Mesenchymal stem cell (in vitro differentiated cells and primary cell): Measurements from ENCODE around the gene MACROD2.

Source experiments
- DNase-seq: peaks from one replicate; pipeline ENCODE4 v3.0.0-alpha.2; 2013
- H2AFZ ChIP-seq: one replicate; pipeline ENCODE4 v1.6.1; 2013; ENCODE audit warnings: low read depth, mild to moderate bottlenecking, control low read depth, inconsistent platforms, low read length, moderate library complexity
- H2AK5ac ChIP-seq: 2 replicates; pipeline ENCODE4 v1.6.1; 2013; ENCODE audit warnings: low read length, moderate library complexity, mild to moderate bottlenecking, inconsistent platforms; ENCODE audit not compliant: severe bottlenecking
- H2BK120ac ChIP-seq: one replicate; pipeline ENCODE4 v1.6.1; 2013; ENCODE audit warnings: low read depth, mild to moderate bottlenecking, inconsistent platforms, low read length, moderate library complexity
- H2BK12ac ChIP-seq, 2 experiments: one replicate each; pipeline ENCODE4 v1.6.1; 2013; ENCODE audit warnings: inconsistent platforms in 2 of 2, low read length in 2 of 2, mild to moderate bottlenecking in 2 of 2, moderate library complexity in 2 of 2, control low read depth in 1 of 2
- H2BK15ac ChIP-seq: one replicate; pipeline ENCODE4 v1.6.1; 2013; ENCODE audit warnings: mild to moderate bottlenecking, low read depth, inconsistent platforms; ENCODE audit not compliant: poor library complexity, severe bottlenecking
- H2BK5ac ChIP-seq: 2 replicates; pipeline ENCODE4 v1.6.1; 2013; ENCODE audit warnings: low read depth, mild to moderate bottlenecking, low read length, control low read depth, inconsistent platforms; ENCODE audit not compliant: poor library complexity, severe bottlenecking
- H3K14ac ChIP-seq, 2 experiments: one replicate each; pipeline ENCODE4 v1.6.1; 2013; ENCODE audit warnings: inconsistent platforms in 2 of 2, low read length in 2 of 2, control low read depth in 1 of 2, mild to moderate bottlenecking in 1 of 2, moderate library complexity in 1 of 2
- H3K18ac ChIP-seq, 2 experiments: one replicate each; pipeline ENCODE4 v1.6.1; 2013; ENCODE audit warnings: inconsistent platforms in 2 of 2, low read length in 2 of 2, control low read depth in 1 of 2, low read depth in 1 of 2, mild to moderate bottlenecking in 1 of 2
- H3K23ac ChIP-seq, 2 experiments: one replicate each; pipeline ENCODE4 v1.6.1; 2013; ENCODE audit warnings: inconsistent platforms in 2 of 2, low read length in 2 of 2, mild to moderate bottlenecking in 2 of 2, moderate library complexity in 2 of 2, control low read depth in 1 of 2
- H3K27ac ChIP-seq: 2 replicates; pipeline ENCODE4 v1.5.1; 2013; ENCODE audit warnings: mild to moderate bottlenecking, moderate library complexity, low read length, control low read depth, inconsistent platforms; ENCODE audit not compliant: poor library complexity, severe bottlenecking
- H3K27me3 ChIP-seq, 2 experiments: 2 replicates each; pipeline versions ENCODE4 v1.6.1 to v1.7.0; 2013; ENCODE audit warnings: low read length in 2 of 2, mild to moderate bottlenecking in 2 of 2, moderate library complexity in 2 of 2, control low read depth in 1 of 2, inconsistent platforms in 1 of 2; ENCODE audit not compliant: control insufficient read depth in 1 of 2, insufficient read depth in 1 of 2
- H3K36me3 ChIP-seq, 2 experiments: 2 replicates each; pipeline versions ENCODE4 v1.6.1 to v1.7.0; 2013; ENCODE audit warnings: low read length in 2 of 2, control low read depth in 1 of 2, inconsistent platforms in 1 of 2, low read depth in 1 of 2, mild to moderate bottlenecking in 1 of 2; ENCODE audit not compliant: insufficient read depth in 2 of 2, control insufficient read depth in 1 of 2
- H3K4ac ChIP-seq, 2 experiments: one replicate each; pipeline ENCODE4 v1.6.1; 2013; ENCODE audit warnings: inconsistent platforms in 2 of 2, low read length in 2 of 2, mild to moderate bottlenecking in 2 of 2, moderate library complexity in 2 of 2, control low read depth in 1 of 2, low read depth in 1 of 2
- H3K4me1 ChIP-seq: 2 replicates; pipeline ENCODE4 v1.6.1; 2013; ENCODE audit warnings: low read depth, low read length, control low read depth; ENCODE audit not compliant: control insufficient read depth, insufficient read depth
- H3K4me2 ChIP-seq: 2 replicates; pipeline ENCODE4 v1.6.1; 2013; ENCODE audit warnings: low read length, mild to moderate bottlenecking, inconsistent platforms; ENCODE audit not compliant: poor library complexity, severe bottlenecking
- H3K4me3 ChIP-seq, 2 experiments: 2 replicates each; pipeline versions ENCODE4 v1.5.1 to v1.7.0; 2013; ENCODE audit warnings: low read length in 2 of 2, mild to moderate bottlenecking in 2 of 2, control low read depth in 1 of 2, low read depth in 1 of 2; ENCODE audit not compliant: insufficient read depth in 1 of 2
- H3K79me1 ChIP-seq: replicated peaks from 2 replicates; pipeline ENCODE4 v1.6.1; 2013; ENCODE audit warnings: mild to moderate bottlenecking, control low read depth, low read length, inconsistent platforms; ENCODE audit not compliant: poor library complexity, severe bottlenecking
- H3K9ac ChIP-seq: 2 replicates; pipeline ENCODE4 v1.7.0; 2013; ENCODE audit warnings: mild to moderate bottlenecking, low read length, moderate library complexity
- H3K9me3 ChIP-seq: 2 replicates; pipeline ENCODE4 v1.7.0; 2013; ENCODE audit warnings: mild to moderate bottlenecking, low read length; ENCODE audit not compliant: control insufficient read depth
- H4K8ac ChIP-seq: one replicate; pipeline ENCODE4 v1.6.1; 2013; ENCODE audit warnings: inconsistent platforms, mild to moderate bottlenecking, low read length, moderate library complexity
- H4K91ac ChIP-seq: one replicate; pipeline ENCODE4 v1.6.1; 2013; ENCODE audit warnings: mild to moderate bottlenecking, low read length, inconsistent platforms
- WGBS: methylation state at CpG from one replicate; pipeline ENCODE4 v1.1.7; 2013; ENCODE audit warnings: mixed read lengths; 5-methylcytosine and 5-hydroxymethylcytosine counted together

MACROD2 gene

DNA sequence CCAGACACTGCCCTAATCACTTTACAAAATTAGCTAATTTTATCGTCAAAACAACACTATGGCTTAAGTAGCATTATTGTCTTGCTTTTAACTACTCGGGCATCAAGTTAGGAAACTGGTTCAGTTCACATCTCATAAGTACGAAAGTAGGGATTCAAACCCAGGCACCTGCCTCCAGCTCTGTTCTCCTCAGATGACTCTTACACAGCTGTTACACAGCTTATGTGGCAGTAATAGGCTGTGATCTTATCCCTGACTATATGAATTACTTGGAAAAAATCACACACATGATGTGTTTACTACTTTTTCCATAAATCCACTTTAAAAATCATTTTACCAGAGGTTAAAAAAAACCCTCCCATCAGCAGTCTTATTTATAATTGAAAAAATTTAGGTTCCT lies 731.3 kb downstream of the MACROD2 start:
- no peak overlapping the region for H3K18ac ChIP-seq
- H3K4me3 ChIP-seq: no peak overlapping the region
- H3K27ac ChIP-seq: no peak overlapping the region
- H3K4ac ChIP-seq: no peak overlapping the region
- no peak overlapping the region for H2BK120ac ChIP-seq
- no peaks in the 10 kb centered on the region for H3K9me3 ChIP-seq
- H2BK5ac ChIP-seq: no peak overlapping the region
- no peak overlapping the region for H2BK15ac ChIP-seq
- no peak overlapping the region for H3K4me2 ChIP-seq
- no peak overlapping the region for H4K8ac ChIP-seq
- no peak overlapping the region for H2AK5ac ChIP-seq
- no peak overlapping the region for H3K23ac ChIP-seq
- no peak overlapping the region for H3K9ac ChIP-seq
- no peak overlapping the region for H2AFZ ChIP-seq
- H3K36me3 ChIP-seq: no peaks in the 10 kb centered on the region
- H2BK12ac ChIP-seq: no peak overlapping the region
- H3K79me1 ChIP-seq: no peaks in the 10 kb centered on the region
- no peak for DNase-seq
- H3K27me3 ChIP-seq: no peaks in the 10 kb centered on the region
- no peak overlapping the region for H4K91ac ChIP-seq
- H3K14ac ChIP-seq: no peak overlapping the region
- 92% methylated on average over 3 of the region's 3 CpGs for whole genome bisulfite sequencing
- H3K4me1 ChIP-seq: no peaks in the 10 kb centered on the region

DNA sequence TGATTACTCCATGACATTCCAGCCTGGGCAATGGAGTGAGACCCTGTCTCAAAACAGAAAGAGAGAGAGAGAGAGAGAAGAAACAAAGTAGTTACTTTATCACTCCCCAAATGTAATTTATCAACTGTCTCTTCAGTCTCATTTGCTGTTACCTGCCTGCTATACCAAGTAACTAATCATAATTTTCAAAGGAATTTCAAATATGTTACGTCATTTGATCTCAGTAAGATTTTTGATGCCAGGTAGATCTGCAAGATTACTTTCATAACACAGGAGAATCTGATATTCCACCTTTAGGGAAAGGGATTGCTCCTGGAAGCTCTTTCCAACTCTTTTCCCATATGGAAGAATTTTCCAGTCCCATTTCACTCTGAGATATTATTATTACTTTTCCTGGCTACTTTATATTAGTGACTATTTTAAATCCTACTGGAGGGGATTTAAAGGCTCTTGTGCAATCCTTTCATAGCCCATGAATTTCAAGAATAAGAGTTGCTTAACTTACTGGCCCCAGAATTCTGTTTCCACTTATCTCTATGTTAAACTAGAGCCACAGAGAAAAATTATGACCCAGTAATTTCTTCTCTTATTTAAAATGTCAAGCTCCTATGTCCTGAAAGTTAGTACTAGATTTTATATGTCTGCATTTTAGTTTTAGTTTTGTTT lies 732.3 kb downstream of the MACROD2 start:
- Histone ChIP-seq H3K27me3 (no peaks in the 10 kb centered on the region), H2AFZ (no peak overlapping the region), H2BK15ac (no peak overlapping the region), H2BK120ac (no peak overlapping the region), H2AK5ac (no peak overlapping the region), H3K79me1 (no peaks in the 10 kb centered on the region), H4K8ac (no peak overlapping the region), H3K9me3 (no peaks in the 10 kb centered on the region), H3K14ac (no peak overlapping the region), H3K4ac (no peak overlapping the region), H3K18ac (no peak overlapping the region), H3K36me3 (no peaks in the 10 kb centered on the region), H3K4me1 (no peaks in the 10 kb centered on the region), H3K23ac (no peak overlapping the region), H2BK5ac (no peak overlapping the region), H3K4me2 (no peak overlapping the region), H2BK12ac (no peak overlapping the region), H3K27ac (no peak overlapping the region), H3K4me3 (no peak overlapping the region), H4K91ac (no peak overlapping the region), H3K9ac (no peak overlapping the region)
- DNase-seq: no peak
- 80% methylated on average over 1 of the region's 1 CpG for WGBS

DNA sequence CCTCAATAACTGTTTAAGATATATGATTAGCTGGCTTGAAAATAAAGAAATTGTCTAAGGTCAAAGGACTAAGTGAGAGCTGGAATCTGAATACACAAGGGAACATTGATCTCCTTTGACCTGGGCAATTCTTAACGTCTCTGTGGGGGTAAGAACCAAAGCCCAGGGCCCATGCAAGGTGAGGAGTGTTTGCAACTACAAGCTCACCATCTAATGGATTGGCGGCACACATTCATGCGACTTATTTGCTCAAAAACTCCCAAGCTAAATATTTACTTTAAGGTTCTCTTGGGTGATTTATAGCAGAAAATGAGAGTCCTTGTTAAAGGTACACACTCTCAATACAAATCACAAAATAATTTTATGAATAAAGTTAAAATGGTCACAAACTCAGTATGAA lies 734.1 kb downstream of the MACROD2 start:
- no peak for DNase-seq
- Histone ChIP-seq H3K23ac (no peak overlapping the region), H2BK12ac (no peak overlapping the region), H3K4me1 (no peaks in the 10 kb centered on the region), H3K9me3 (no peaks in the 10 kb centered on the region), H2AK5ac (no peak overlapping the region), H3K27ac (no peak overlapping the region), H2BK15ac (no peak overlapping the region), H3K4me2 (no peak overlapping the region), H3K18ac (no peak overlapping the region), H2BK120ac (no peak overlapping the region), H2BK5ac (no peak overlapping the region), H3K79me1 (no peaks in the 10 kb centered on the region), H4K91ac (no peak overlapping the region), H3K9ac (no peak overlapping the region), H3K14ac (no peak overlapping the region), H3K4me3 (no peak overlapping the region), H4K8ac (no peak overlapping the region), H3K4ac (no peak overlapping the region), H2AFZ (no peak overlapping the region), H3K36me3 (no peaks in the 10 kb centered on the region), H3K27me3 (no peaks in the 10 kb centered on the region)
- WGBS: 31% methylated on average over 1 of the region's 3 CpGs

DNA sequence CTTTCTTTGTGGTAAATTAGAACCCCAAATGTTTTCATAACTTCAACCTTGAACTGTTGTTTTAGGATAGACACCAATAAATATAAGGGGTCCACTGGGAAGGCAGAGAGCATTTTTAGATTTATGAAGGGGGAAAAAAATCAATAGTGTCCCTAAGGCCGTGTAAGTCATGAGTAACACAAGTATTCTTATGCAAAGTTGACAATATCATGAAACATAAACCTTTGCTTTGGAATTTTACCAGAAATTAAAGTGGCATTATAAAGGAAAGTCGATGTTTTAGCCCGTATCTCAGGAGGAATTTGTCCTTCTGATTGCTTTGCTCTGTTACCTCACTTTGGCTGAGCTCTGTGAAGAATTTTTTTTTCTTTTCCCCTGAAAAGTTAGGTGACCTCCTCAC lies 737.0 kb downstream of the MACROD2 start:
- Histone ChIP-seq H3K9ac (no peak overlapping the region), H2BK15ac (no peak overlapping the region), H2BK120ac (no peak overlapping the region), H2AK5ac (no peak overlapping the region), H3K27me3 (no peaks in the 10 kb centered on the region), H3K14ac (no peak overlapping the region), H3K79me1 (no peaks in the 10 kb centered on the region), H3K4me1 (no peaks in the 10 kb centered on the region), H3K9me3 (peaks cover 5% of the 10 kb centered on the region), H3K4me2 (no peak overlapping the region), H4K91ac (no peak overlapping the region), H3K4ac (no peak overlapping the region), H3K4me3 (no peak overlapping the region), H3K36me3 (no peaks in the 10 kb centered on the region), H2BK12ac (no peak overlapping the region), H2BK5ac (no peak overlapping the region), H2AFZ (no peak overlapping the region), H4K8ac (no peak overlapping the region), H3K27ac (no peak overlapping the region), H3K18ac (no peak overlapping the region), H3K23ac (no peak overlapping the region)
- 94% methylated on average over 2 of the region's 3 CpGs for WGBS
- no peak for DNase-seq
